Parathyroid adenoma (tissue), 2 donors: ENCODE results near the gene BBS9.

ENCODE experiments used
- H2AFZ ChIP-seq: fragments of 300-600 bp; sonication (generic); one replicate; pipeline ENCODE4 v1.7.0; 2017; ENCODE audit warnings: antibody characterized with exemption, mild to moderate bottlenecking
- H3K27ac ChIP-seq: fragments of 300-600 bp; sonication (generic); one replicate; pipeline ENCODE4 v1.7.0; 2017
- H3K27me3 ChIP-seq: fragments of 300-600 bp; sonication (generic); one replicate; pipeline ENCODE4 v1.7.0; 2017; ENCODE audit warnings: low read length; ENCODE audit not compliant: control insufficient read depth, insufficient read depth
- H3K36me3 ChIP-seq: fragments of 300-600 bp; sonication (generic); one replicate; pipeline ENCODE4 v1.7.0; 2017; ENCODE audit warnings: low read length; ENCODE audit not compliant: control insufficient read depth, insufficient read depth
- H3K4me1 ChIP-seq: fragments of 300-600 bp; sonication (generic); one replicate; pipeline ENCODE4 v1.7.0; 2017; ENCODE audit warnings: control low read depth
- H3K4me2 ChIP-seq: fragments of 300-600 bp; sonication (generic); one replicate; pipeline ENCODE4 v1.7.0; 2017; ENCODE audit warnings: low read length
- H3K4me3 ChIP-seq: fragments of 300-600 bp; sonication (generic); one replicate; pipeline ENCODE4 v1.7.0; 2017; ENCODE audit warnings: low read depth, low read length
- H3K79me2 ChIP-seq: fragments of 300-600 bp; sonication (generic); one replicate; pipeline ENCODE4 v1.7.0; 2017; ENCODE audit warnings: control low read depth
- H3K9ac ChIP-seq: fragments of 300-600 bp; sonication (generic); one replicate; pipeline ENCODE4 v1.7.0; 2017; ENCODE audit warnings: mild to moderate bottlenecking
- H3K9me3 ChIP-seq: fragments of 300-600 bp; sonication (generic); one replicate; pipeline ENCODE4 v1.7.0; 2017; ENCODE audit warnings: low read length; ENCODE audit not compliant: control insufficient read depth
- CTCF ChIP-seq: fragments of 300-600 bp; sonication (generic); IDR thresholded peaks from one replicate; pipeline ENCODE4 v1.7.0; 2017; ENCODE audit warnings: antibody characterized with exemption, mild to moderate bottlenecking
- donor health status: primary hyperparathyroidism.

Gene BBS9

GRCh38 chr7:33395340-33395739, 266.0 kb downstream of the BBS9 start:
- H2AFZ ChIP-seq: no peak overlapping the region
- H3K27ac ChIP-seq: no peak overlapping the region
- H3K79me2 ChIP-seq: no peaks in the 10 kb centered on the region
- no peak overlapping the region for H3K4me2 ChIP-seq
- no peak for TF ChIP-seq CTCF
- H3K36me3 ChIP-seq: no peaks in the 10 kb centered on the region
- H3K4me1 ChIP-seq: no peaks in the 10 kb centered on the region
- no peak overlapping the region for H3K9ac ChIP-seq
- H3K4me3 ChIP-seq: no peak overlapping the region
- no peaks in the 10 kb centered on the region for H3K27me3 ChIP-seq
- no peaks in the 10 kb centered on the region for H3K9me3 ChIP-seq

- Histone ChIP-seq H3K4me1 (no peaks in the 10 kb centered on the region), H3K4me2 (no peak overlapping the region), H3K9ac (no peak overlapping the region), H3K4me3 (no peak overlapping the region), H3K27me3 (no peaks in the 10 kb centered on the region), H3K79me2 (no peaks in the 10 kb centered on the region), H3K27ac (no peak overlapping the region), H3K9me3 (no peaks in the 10 kb centered on the region), H2AFZ (no peak overlapping the region), H3K36me3 (no peaks in the 10 kb centered on the region)
- no peak for TF ChIP-seq CTCF
Observed at GRCh38 chr7:33399528-33400213, 270.3 kb downstream of the BBS9 start.

- Histone ChIP-seq H3K36me3 (no peaks in the 10 kb centered on the region), H3K27ac (no peak overlapping the region), H3K9me3 (no peaks in the 10 kb centered on the region), H3K4me3 (no peak overlapping the region), H3K27me3 (no peaks in the 10 kb centered on the region), H2AFZ (no peak overlapping the region), H3K4me1 (no peaks in the 10 kb centered on the region), H3K4me2 (no peak overlapping the region), H3K79me2 (no peaks in the 10 kb centered on the region), H3K9ac (no peak overlapping the region)
- no peak for TF ChIP-seq CTCF
Observed at GRCh38 chr7:33400214-33400538, 270.8 kb downstream of the BBS9 start.

GRCh38 chr7:33410266-33410665, 280.9 kb downstream of the BBS9 start:
- H3K9me3 ChIP-seq: no peaks in the 10 kb centered on the region
- TF ChIP-seq CTCF: no peak
- no peaks in the 10 kb centered on the region for H3K79me2 ChIP-seq
- H3K4me2 ChIP-seq: no peak overlapping the region
- H3K27me3 ChIP-seq: no peaks in the 10 kb centered on the region
- no peak overlapping the region for H3K9ac ChIP-seq
- H2AFZ ChIP-seq: no peak overlapping the region
- no peaks in the 10 kb centered on the region for H3K36me3 ChIP-seq
- H3K4me1 ChIP-seq: no peaks in the 10 kb centered on the region
- H3K27ac ChIP-seq: no peak overlapping the region
- no peak overlapping the region for H3K4me3 ChIP-seq

- Histone ChIP-seq H3K4me1 (no peaks in the 10 kb centered on the region), H3K27me3 (no peaks in the 10 kb centered on the region), H3K4me3 (no peak overlapping the region), H3K27ac (no peak overlapping the region), H2AFZ (no peak overlapping the region), H3K4me2 (no peak overlapping the region), H3K79me2 (no peaks in the 10 kb centered on the region), H3K36me3 (no peaks in the 10 kb centered on the region), H3K9ac (no peak overlapping the region), H3K9me3 (no peaks in the 10 kb centered on the region)
- TF ChIP-seq CTCF: no peak
Observed at GRCh38 chr7:33411020-33411419, 281.7 kb downstream of the BBS9 start.
